Upper lobe of right lung (tissue), 1 donor: ENCODE data around the gene TSKU. TPM values are rescaled to one million over a fixed set of nuclear protein-coding genes. Genes with fewer than 3 reads are reported as not detected.

Experiments
- ATAC-seq: fragments of 200-7000 bp; cut with Tn5 transposase; one replicate; pipeline ENCODE4 v1.9.1; 2020; ENCODE audit warnings: mild to moderate bottlenecking, moderate library complexity
- DNase-seq: peaks from one replicate; pipeline ENCODE4 v3.0.0-alpha.2; 2020
- H3K27ac ChIP-seq: fragments of 200-600 bp; one replicate; pipeline ENCODE4 v1.8.0; 2022
- H3K27me3 ChIP-seq: fragments of 200-600 bp; one replicate; pipeline ENCODE4 v1.8.0; 2022; ENCODE audit warnings: mild to moderate bottlenecking
- H3K36me3 ChIP-seq: fragments of 200-600 bp; one replicate; pipeline ENCODE4 v1.8.0; 2022
- H3K4me1 ChIP-seq: fragments of 200-600 bp; one replicate; pipeline ENCODE4 v1.8.0; 2022
- H3K4me3 ChIP-seq: fragments of 200-600 bp; one replicate; pipeline ENCODE4 v1.8.0; 2022; ENCODE audit warnings: mild to moderate bottlenecking
- H3K9me3 ChIP-seq: fragments of 200-600 bp; one replicate; pipeline ENCODE4 v1.8.0; 2022
- intact Hi-C: fragments of 100-400 bp; cut with DNase I; formaldehyde crosslinking; loops from one replicate; pipeline ENCODE4 v1.11.0; 2022
- total RNA-seq: library from RNA; stranded (reverse); fragmentation: NEBNext Ultra II Directional; extraction: Animal tissue kit (Norgen Biotek cat#: 25700); gene quantifications from one replicate; pipeline ENCODE4 v1.2.1, GENCODE V29; 2021
- TF ChIP-seq, protein P1 (sequence below): fragments of 200-600 bp; IDR thresholded peaks from one replicate; pipeline ENCODE4 v1.8.0; 2022; ENCODE audit warnings: antibody characterized with exemption
- donor health status: DM: no; HTN: yes; CAD: no; lungs with severe emphysema.

Gene TSKU
- total RNA-seq, 1 donor from 2014 or later = 18.1 TPM

GRCh38 chr11:76765863-76766350 lies 17.2 kb upstream of the TSKU start:
- no peak overlapping the region for H3K27ac ChIP-seq
- TF ChIP-seq, protein P1, sequence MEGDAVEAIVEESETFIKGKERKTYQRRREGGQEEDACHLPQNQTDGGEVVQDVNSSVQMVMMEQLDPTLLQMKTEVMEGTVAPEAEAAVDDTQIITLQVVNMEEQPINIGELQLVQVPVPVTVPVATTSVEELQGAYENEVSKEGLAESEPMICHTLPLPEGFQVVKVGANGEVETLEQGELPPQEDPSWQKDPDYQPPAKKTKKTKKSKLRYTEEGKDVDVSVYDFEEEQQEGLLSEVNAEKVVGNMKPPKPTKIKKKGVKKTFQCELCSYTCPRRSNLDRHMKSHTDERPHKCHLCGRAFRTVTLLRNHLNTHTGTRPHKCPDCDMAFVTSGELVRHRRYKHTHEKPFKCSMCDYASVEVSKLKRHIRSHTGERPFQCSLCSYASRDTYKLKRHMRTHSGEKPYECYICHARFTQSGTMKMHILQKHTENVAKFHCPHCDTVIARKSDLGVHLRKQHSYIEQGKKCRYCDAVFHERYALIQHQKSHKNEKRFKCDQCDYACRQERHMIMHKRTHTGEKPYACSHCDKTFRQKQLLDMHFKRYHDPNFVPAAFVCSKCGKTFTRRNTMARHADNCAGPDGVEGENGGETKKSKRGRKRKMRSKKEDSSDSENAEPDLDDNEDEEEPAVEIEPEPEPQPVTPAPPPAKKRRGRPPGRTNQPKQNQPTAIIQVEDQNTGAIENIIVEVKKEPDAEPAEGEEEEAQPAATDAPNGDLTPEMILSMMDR = no peak
- intact Hi-C loops = no loop called here
- no peaks in the 10 kb centered on the region for H3K36me3 ChIP-seq
- ATAC-seq = no peak
- H3K4me3 ChIP-seq = no peak overlapping the region
- no peaks in the 10 kb centered on the region for H3K9me3 ChIP-seq
- no peak for DNase-seq
- H3K4me1 ChIP-seq = peaks cover 56% of the 10 kb centered on the region
- H3K27me3 ChIP-seq = no peaks in the 10 kb centered on the region

GRCh38 chr11:76766521-76766920 lies 16.6 kb upstream of the TSKU start:
- no peak for DNase-seq
- ATAC-seq = no peak
- Histone ChIP-seq H3K27ac (no peak overlapping the region), H3K27me3 (no peaks in the 10 kb centered on the region), H3K4me3 (no peak overlapping the region), H3K36me3 (no peaks in the 10 kb centered on the region), H3K4me1 (peaks cover 62% of the 10 kb centered on the region), H3K9me3 (no peaks in the 10 kb centered on the region)
- TF ChIP-seq, protein P1 = no peak
- intact Hi-C loops = no loop called here

- TF ChIP-seq, protein P1 = no peak
- Histone ChIP-seq H3K4me1 (peaks cover 71% of the 10 kb centered on the region), H3K36me3 (no peaks in the 10 kb centered on the region), H3K27me3 (no peaks in the 10 kb centered on the region), H3K4me3 (peak overlapping the region; percentile 28), H3K9me3 (no peaks in the 10 kb centered on the region), H3K27ac (peak overlapping the region; percentile 42)
- no peak for DNase-seq
- no peak for ATAC-seq
- intact Hi-C loops = no loop called here
Observed at GRCh38 chr11:76767659-76768058, 15.5 kb upstream of the TSKU start.

GRCh38 chr11:76768088-76768908 lies 14.9 kb upstream of the TSKU start:
- intact Hi-C loops = no loop called here
- no peaks in the 10 kb centered on the region for H3K36me3 ChIP-seq
- peak; percentile 87 for ATAC-seq

GRCh38 chr11:76768909-76769560 lies 14.1 kb upstream of the TSKU start:
- Histone ChIP-seq H3K27ac (peak overlapping the region; percentile 55), H3K36me3 (no peaks in the 10 kb centered on the region), H3K4me3 (no peak overlapping the region), H3K4me1 (peaks cover 64% of the 10 kb centered on the region), H3K27me3 (no peaks in the 10 kb centered on the region), H3K9me3 (no peaks in the 10 kb centered on the region)
- DNase-seq (no peak), ATAC-seq (peak; percentile 41)
- intact Hi-C loops = no loop called here
- TF ChIP-seq, protein P1 = no peak

More at GRCh38 chr11:76768088-76768908, 14.9 kb upstream of the TSKU start:
- Histone ChIP-seq H3K4me1 (peaks cover 65% of the 10 kb centered on the region), H3K27ac (peak overlapping the region; percentile 55), H3K9me3 (no peaks in the 10 kb centered on the region), H3K4me3 (peak overlapping the region; percentile 28), H3K27me3 (no peaks in the 10 kb centered on the region)
- peak; percentile 80 for DNase-seq
- TF ChIP-seq, protein P1 = no peak
